ENCODE results near the gene SLC22A2.

DNA sequence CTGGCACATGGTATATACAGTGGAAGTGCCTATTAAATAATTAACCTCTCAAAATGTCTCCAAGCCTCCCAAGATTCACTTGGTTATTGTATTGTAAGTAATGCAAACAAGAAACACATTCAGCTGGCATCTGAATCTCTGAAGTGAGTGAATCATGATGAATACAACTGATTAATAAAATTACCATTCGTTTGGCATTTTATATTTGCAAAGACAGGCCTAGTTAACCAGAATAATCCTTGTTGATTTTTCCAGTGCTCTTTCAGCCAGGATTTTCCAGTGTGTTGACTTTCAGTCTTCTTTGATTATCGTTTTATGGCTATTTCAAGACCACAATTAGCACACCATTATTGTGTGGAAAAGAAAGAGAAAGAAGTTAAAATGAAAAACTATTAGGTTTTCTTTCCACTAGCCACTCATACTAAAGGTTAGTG lies 20.3 kb downstream of the SLC22A2 start:
- TF ChIP-seq, protein P1, sequence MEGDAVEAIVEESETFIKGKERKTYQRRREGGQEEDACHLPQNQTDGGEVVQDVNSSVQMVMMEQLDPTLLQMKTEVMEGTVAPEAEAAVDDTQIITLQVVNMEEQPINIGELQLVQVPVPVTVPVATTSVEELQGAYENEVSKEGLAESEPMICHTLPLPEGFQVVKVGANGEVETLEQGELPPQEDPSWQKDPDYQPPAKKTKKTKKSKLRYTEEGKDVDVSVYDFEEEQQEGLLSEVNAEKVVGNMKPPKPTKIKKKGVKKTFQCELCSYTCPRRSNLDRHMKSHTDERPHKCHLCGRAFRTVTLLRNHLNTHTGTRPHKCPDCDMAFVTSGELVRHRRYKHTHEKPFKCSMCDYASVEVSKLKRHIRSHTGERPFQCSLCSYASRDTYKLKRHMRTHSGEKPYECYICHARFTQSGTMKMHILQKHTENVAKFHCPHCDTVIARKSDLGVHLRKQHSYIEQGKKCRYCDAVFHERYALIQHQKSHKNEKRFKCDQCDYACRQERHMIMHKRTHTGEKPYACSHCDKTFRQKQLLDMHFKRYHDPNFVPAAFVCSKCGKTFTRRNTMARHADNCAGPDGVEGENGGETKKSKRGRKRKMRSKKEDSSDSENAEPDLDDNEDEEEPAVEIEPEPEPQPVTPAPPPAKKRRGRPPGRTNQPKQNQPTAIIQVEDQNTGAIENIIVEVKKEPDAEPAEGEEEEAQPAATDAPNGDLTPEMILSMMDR (conservative IDR thresholded peaks at IDR 0.05; ENCODE audit: low read length) = no peak
- no peak for TF ChIP-seq EZH2phosphoT487 (IDR thresholded peaks at IDR 0.05; ENCODE audit: borderline replicate concordance, low read depth, low read length)

All from OCI-LY7 (cell line).